Caco-2 (cell line): ENCODE measurements around the gene XIRP1. TPM values are rescaled to one million over a fixed set of nuclear protein-coding genes. Genes with fewer than 3 reads are reported as not detected.

Source experiments
- BruUV-seq: library from RNA; stranded (reverse); fragments of 400-500 nt; replicated peaks from 2 replicates; lab custom pipeline; 2021; lab: Mats Ljungman, UMichigan
- CTCF ChIA-PET: fragments of 300-600 bp; sonication (Branson Sonifier 250); formaldehyde crosslinking; loops from one replicate; lab custom pipeline; 2022; ENCODE audit warnings: antibody characterized with exemption; lab: Charles Lee
- POLR2A ChIA-PET: fragments of 300-600 bp; sonication (Branson Sonifier 250); formaldehyde crosslinking; loops from one replicate; lab custom pipeline; 2022; ENCODE audit warnings: antibody characterized with exemption; lab: Charles Lee
- DNase-seq, 2 experiments: peaks; one replicate each; pipeline versions ENCODE4 v3.0.0 to v3.0.0-alpha.2; 2020 to 2022
- H3K27me3 ChIP-seq: replicated peaks from 2 replicates; pipeline ENCODE4 v1.6.0; 2011; ENCODE audit warnings: low read length; ENCODE audit not compliant: control insufficient read depth, insufficient read depth
- H3K36me3 ChIP-seq: 2 replicates; pipeline ENCODE4 v1.5.1; 2011; ENCODE audit warnings: low read length; ENCODE audit not compliant: control insufficient read depth, insufficient read depth
- H3K4me1 ChIP-seq: fragments of 250-450 bp; sonication (Bioruptor Pico); 2 replicates; pipeline ENCODE4 v1.5.1; 2020; ENCODE audit warnings: mild to moderate bottlenecking
- H3K4me3 ChIP-seq: 2 replicates; pipeline ENCODE4 v1.5.1; 2011; ENCODE audit warnings: low read depth, mild to moderate bottlenecking, control low read depth, low read length
- H3K9me3 ChIP-seq: fragments of 250-450 bp; sonication (Bioruptor Pico); 2 replicates; pipeline ENCODE4 v1.5.1; 2020; ENCODE audit warnings: mild to moderate bottlenecking, moderate library complexity
- H3K27ac Mint-ChIP-seq: one replicate; pipeline ENCODE4 v1.8.0; 2022; ENCODE audit warnings: mixed read lengths; ENCODE audit not compliant: unreplicated experiment
- H3K27me3 Mint-ChIP-seq: one replicate; pipeline ENCODE4 v1.8.0; 2022; ENCODE audit warnings: mixed read lengths; ENCODE audit not compliant: insufficient read depth, unreplicated experiment
- H3K36me3 Mint-ChIP-seq: one replicate; pipeline ENCODE4 v1.8.0; 2022; ENCODE audit warnings: mild to moderate bottlenecking, mixed read lengths; ENCODE audit not compliant: insufficient read depth, unreplicated experiment
- H3K4me1 Mint-ChIP-seq: one replicate; pipeline ENCODE4 v1.8.0; 2022; ENCODE audit warnings: low read depth, mixed read lengths; ENCODE audit not compliant: unreplicated experiment
- H3K4me3 Mint-ChIP-seq: one replicate; pipeline ENCODE4 v1.8.0; 2022; ENCODE audit warnings: mild to moderate bottlenecking, moderate library complexity, mixed read lengths; ENCODE audit not compliant: unreplicated experiment
- H3K9me3 Mint-ChIP-seq: one replicate; pipeline ENCODE4 v1.8.0; 2022; ENCODE audit warnings: mixed read lengths; ENCODE audit not compliant: unreplicated experiment
- intact Hi-C: fragments of 100-400 bp; cut with micrococcal nuclease; formaldehyde crosslinking; loops from one replicate; pipeline ENCODE4 v1.10.0; 2022; ENCODE audit not compliant: unreplicated experiment
- total RNA-seq: library from RNA; stranded (reverse); gene quantifications from 2 replicates; pipeline ENCODE4 v1.2.3, GENCODE V29; 2022
- TF ChIP-seq, protein P1 (sequence below), 2 experiments: fragments of 200-600 bp in 1 of 2; IDR thresholded peaks; 1 replicate in 1 of 2; 2 replicates in 1 of 2; pipeline versions ENCODE4 v1.5.1 to v1.8.0; 2011 to 2022; ENCODE audit warnings: antibody characterized with exemption in 1 of 2, control low read depth in 1 of 2, inconsistent platforms in 1 of 2, low read depth in 1 of 2, low read length in 1 of 2, mild to moderate bottlenecking in 1 of 2, moderate library complexity in 1 of 2; ENCODE audit not compliant: insufficient read depth in 1 of 2, severe bottlenecking in 1 of 2, unreplicated experiment in 1 of 2

Gene XIRP1
- total RNA-seq, 1 experiment from 2014 or later, result not detected

DNA sequence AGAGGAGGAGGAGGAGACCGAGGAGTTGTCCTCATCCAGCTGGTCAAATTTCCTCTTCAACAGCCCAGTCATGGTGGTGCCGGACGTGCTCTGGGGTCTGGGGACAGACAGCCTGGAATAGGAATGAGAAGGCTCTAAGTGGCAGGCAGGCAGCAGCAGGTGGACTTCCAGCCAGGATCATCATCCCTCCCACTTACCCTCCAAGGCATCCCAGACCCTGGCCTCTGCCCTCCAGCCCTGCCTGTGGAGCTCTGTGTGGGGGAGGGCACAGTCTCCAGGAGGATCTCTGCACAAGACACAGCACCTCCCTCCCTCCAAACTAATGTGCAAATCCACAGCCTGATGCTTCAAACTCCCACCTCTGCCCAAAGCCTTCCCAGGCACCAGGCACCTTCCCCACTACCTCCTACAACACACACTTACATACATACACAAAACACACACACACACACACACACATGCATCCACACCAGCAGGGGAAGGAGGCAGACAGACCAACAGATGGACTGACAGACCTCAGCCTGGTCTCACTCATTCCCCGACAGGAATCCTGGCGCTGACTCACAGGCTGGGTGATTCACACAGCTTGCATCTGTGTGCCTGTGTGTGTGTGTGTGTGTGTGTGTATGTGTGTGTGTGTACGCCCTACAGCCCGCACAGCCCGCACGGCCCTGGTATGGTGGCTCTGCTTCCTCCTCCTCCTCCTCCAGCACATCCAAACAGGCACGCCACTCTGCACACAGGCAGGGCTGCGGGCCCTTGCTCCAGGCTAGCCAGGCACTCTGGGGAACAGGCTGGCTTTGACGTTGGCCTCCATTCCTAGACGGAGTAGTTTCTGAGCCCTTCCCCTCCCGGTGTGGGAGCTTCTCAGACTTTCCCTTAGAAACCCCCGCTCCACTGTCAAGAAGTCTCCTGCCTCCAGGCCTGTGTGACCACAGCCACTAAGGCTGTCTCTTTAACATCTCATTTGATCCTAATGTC, 45.5 kb downstream of the XIRP1 start:
- Mint-ChIP-seq H3K4me1 (peaks cover 51% of the 10 kb centered on the region), H3K36me3 (peaks cover 88% of the 10 kb centered on the region), H3K27ac (peak overlapping the region; percentile 96), H3K4me3 (no peak overlapping the region), H3K27me3 (no peaks in the 10 kb centered on the region), H3K9me3 (no peaks in the 10 kb centered on the region)
- TF ChIP-seq, protein P1, sequence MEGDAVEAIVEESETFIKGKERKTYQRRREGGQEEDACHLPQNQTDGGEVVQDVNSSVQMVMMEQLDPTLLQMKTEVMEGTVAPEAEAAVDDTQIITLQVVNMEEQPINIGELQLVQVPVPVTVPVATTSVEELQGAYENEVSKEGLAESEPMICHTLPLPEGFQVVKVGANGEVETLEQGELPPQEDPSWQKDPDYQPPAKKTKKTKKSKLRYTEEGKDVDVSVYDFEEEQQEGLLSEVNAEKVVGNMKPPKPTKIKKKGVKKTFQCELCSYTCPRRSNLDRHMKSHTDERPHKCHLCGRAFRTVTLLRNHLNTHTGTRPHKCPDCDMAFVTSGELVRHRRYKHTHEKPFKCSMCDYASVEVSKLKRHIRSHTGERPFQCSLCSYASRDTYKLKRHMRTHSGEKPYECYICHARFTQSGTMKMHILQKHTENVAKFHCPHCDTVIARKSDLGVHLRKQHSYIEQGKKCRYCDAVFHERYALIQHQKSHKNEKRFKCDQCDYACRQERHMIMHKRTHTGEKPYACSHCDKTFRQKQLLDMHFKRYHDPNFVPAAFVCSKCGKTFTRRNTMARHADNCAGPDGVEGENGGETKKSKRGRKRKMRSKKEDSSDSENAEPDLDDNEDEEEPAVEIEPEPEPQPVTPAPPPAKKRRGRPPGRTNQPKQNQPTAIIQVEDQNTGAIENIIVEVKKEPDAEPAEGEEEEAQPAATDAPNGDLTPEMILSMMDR (IDR thresholded peaks at IDR 0.05; ENCODE audit: insufficient read depth in 1 of 2, low read depth in 1 of 2, low read length in 1 of 2, severe bottlenecking in 1 of 2, unreplicated experiment in 1 of 2), result no peak
- DNase-seq, result no peak
- intact Hi-C loops, result no loop called here
- Histone ChIP-seq H3K4me3 (no peak overlapping the region), H3K36me3 (peaks cover 2% of the 10 kb centered on the region), H3K9me3 (no peaks in the 10 kb centered on the region), H3K4me1 (peaks cover 56% of the 10 kb centered on the region), H3K27me3 (no peaks in the 10 kb centered on the region)
- BruUV-seq, result no TSS peak
- CTCF ChIA-PET, result interaction anchor here (0.7 kb wide), 1 partner anchor 144 kb away, joined by 3 read pairs; no protein-coding TSS in a partner anchor
- POLR2A ChIA-PET, result no interaction called here

DNA sequence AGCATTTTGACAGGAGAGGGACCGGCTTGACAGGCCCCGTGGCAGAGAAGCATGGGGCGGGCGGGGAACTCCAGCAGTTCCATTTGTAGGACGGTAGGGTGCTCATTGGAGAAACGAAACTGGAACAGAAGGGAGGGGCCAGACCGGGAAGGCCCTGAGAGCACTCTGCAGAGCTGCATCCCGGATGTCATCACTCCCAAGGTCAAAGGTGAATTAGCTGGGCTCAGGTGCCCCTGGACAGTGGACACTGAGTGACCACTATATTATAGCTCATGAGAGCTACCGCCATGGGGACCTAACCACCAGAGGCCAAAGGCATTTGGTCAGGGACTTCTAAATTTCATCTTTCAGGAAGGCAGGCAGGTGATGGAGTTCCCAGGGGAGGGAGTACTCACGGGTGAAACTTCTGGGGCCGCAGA, 46.3 kb downstream of the XIRP1 start:
- Mint-ChIP-seq H3K27me3 (no peaks in the 10 kb centered on the region), H3K36me3 (peaks cover 88% of the 10 kb centered on the region), H3K4me3 (no peak overlapping the region), H3K9me3 (no peaks in the 10 kb centered on the region), H3K27ac (peak overlapping the region; percentile 96), H3K4me1 (peaks cover 53% of the 10 kb centered on the region)
- BruUV-seq, result no TSS peak
- intact Hi-C loops, result no loop called here
- no peaks in the 10 kb centered on the region for H3K27me3 ChIP-seq
- ChIA-PET POLR2A (no interaction called here), CTCF (no interaction called here)
- TF ChIP-seq, protein P1 (IDR thresholded peaks at IDR 0.05; ENCODE audit: insufficient read depth in 1 of 2, low read depth in 1 of 2, low read length in 1 of 2, severe bottlenecking in 1 of 2, unreplicated experiment in 1 of 2), result no peak
- H3K4me1 ChIP-seq, result peaks cover 56% of the 10 kb centered on the region
- peaks cover 2% of the 10 kb centered on the region for H3K36me3 ChIP-seq
- DNase-seq, result no peak
- H3K4me3 ChIP-seq, result no peak overlapping the region
- H3K9me3 ChIP-seq, result no peaks in the 10 kb centered on the region

DNA sequence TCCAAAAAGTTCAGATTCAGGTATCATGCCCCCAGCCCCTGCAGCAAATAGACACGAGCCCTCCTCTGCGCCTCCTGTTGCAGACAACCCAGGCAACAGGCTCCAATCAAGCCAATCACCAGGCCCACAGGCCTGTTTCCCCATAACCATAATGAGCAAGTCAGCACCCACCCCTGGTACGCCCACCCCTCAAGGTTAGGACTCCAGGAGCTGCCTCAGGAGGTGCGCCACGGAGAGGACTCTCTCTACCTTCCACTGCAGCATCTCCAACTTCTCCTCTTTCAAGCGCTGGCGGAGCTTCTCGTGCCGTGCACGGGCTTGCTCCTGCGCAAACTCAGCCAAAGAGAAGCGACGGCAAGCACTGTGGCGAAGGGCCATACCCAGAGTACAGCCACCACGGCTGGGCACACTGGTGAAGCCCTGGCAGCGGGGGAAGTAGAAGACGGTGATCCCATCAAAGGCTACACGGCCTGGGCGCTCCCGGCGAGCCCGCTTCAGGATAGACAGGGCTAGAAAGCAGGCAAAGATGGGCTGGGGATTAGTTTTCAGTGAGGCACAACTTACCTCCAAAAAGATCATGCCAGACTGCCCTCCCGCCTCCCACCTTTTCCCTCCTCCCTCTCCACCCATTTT, 47.5 kb downstream of the XIRP1 start:
- Mint-ChIP-seq H3K27ac (no peak overlapping the region), H3K27me3 (no peaks in the 10 kb centered on the region), H3K36me3 (peaks cover 77% of the 10 kb centered on the region), H3K4me1 (peaks cover 49% of the 10 kb centered on the region), H3K4me3 (no peak overlapping the region), H3K9me3 (no peaks in the 10 kb centered on the region)
- no peak for DNase-seq
- POLR2A ChIA-PET, result no interaction called here
- CTCF ChIA-PET, result no interaction called here
- H3K9me3 ChIP-seq, result no peaks in the 10 kb centered on the region
- TF ChIP-seq, protein P1 (IDR thresholded peaks at IDR 0.05; ENCODE audit: insufficient read depth in 1 of 2, low read depth in 1 of 2, low read length in 1 of 2, severe bottlenecking in 1 of 2, unreplicated experiment in 1 of 2), result no peak
- BruUV-seq, result no TSS peak
- H3K4me3 ChIP-seq, result no peak overlapping the region
- no peaks in the 10 kb centered on the region for H3K27me3 ChIP-seq
- intact Hi-C loops, result no loop called here
- H3K36me3 ChIP-seq, result peaks cover 2% of the 10 kb centered on the region
- peaks cover 44% of the 10 kb centered on the region for H3K4me1 ChIP-seq
